OCI-M2 (cell line): ENCODE results near the gene ALKBH2.
A peak's percentile ranks its signal among the peaks of the same experiment; 100 is the strongest.

Experiments
- DNase-seq: peaks from one replicate; lab custom pipeline; 2025; ENCODE audit not compliant: unreplicated experiment; lab: John Stamatoyannopoulos, UW

Gene ALKBH2

GRCh38 chr12:109093022-109093918 lies at the start of gene ALKBH2:
ALKBH2 (minus strand) TSS chr12:109093472; CDS start chr12:109092786, 686 bp downstream.
- DNase-seq, result peak; percentile 66

GRCh38 chr12:109140560-109140959 lies 47.3 kb upstream of the ALKBH2 start:
- DNase-seq, result no peak

GRCh38 chr12:109139791-109140190 lies 46.5 kb upstream of the ALKBH2 start:
- no peak for DNase-seq

- DNase-seq, result no peak
Measured at GRCh38 chr12:109139360-109139759, 46.1 kb upstream of the ALKBH2 start.

GRCh38 chr12:109137055-109137454 lies 43.8 kb upstream of the ALKBH2 start:
- no peak for DNase-seq

- no peak for DNase-seq
Measured at GRCh38 chr12:109134186-109134917, 41.1 kb upstream of the ALKBH2 start.

- no peak for DNase-seq
Measured at GRCh38 chr12:109131154-109132050, 38.1 kb upstream of the ALKBH2 start.

- DNase-seq, result no peak
Measured at GRCh38 chr12:109130297-109131153, 37.3 kb upstream of the ALKBH2 start.

- DNase-seq, result no peak
Measured at GRCh38 chr12:109127533-109128242, 34.4 kb upstream of the ALKBH2 start.

- DNase-seq, result no peak
Measured at GRCh38 chr12:109126784-109127183, 33.5 kb upstream of the ALKBH2 start.

GRCh38 chr12:109125791-109126190 lies 32.5 kb upstream of the ALKBH2 start:
- no peak for DNase-seq

- DNase-seq, result no peak
Measured at GRCh38 chr12:109124878-109125648, 31.8 kb upstream of the ALKBH2 start.

GRCh38 chr12:109121346-109121880 lies 28.1 kb upstream of the ALKBH2 start:
- no peak for DNase-seq

GRCh38 chr12:109120557-109120956 lies 27.3 kb upstream of the ALKBH2 start:
- DNase-seq, result no peak

- no peak for DNase-seq
Measured at GRCh38 chr12:109120095-109120494, 26.8 kb upstream of the ALKBH2 start.

GRCh38 chr12:109116611-109116949 lies 23.3 kb upstream of the ALKBH2 start:
- no peak for DNase-seq

- DNase-seq, result no peak
Measured at GRCh38 chr12:109115758-109116610, 22.7 kb upstream of the ALKBH2 start, which contains the start of gene ACACB. ACACB (plus strand) TSS chr12:109116587; CDS start chr12:109139406, 22,819 bp downstream.

GRCh38 chr12:109115404-109115757 lies 22.1 kb upstream of the ALKBH2 start:
- no peak for DNase-seq
